Rectal smooth muscle tissue (tissue), 1 donor: Measurements from ENCODE around the gene ARFIP2.

Experiments
- H3K27ac ChIP-seq: one replicate; pipeline ENCODE4 v1.7.0; 2013; ENCODE audit warnings: low read depth, low read length, inconsistent platforms
- H3K27me3 ChIP-seq: one replicate; pipeline ENCODE4 v1.7.0; 2013; ENCODE audit warnings: low read length; ENCODE audit not compliant: control insufficient read depth, insufficient read depth
- H3K36me3 ChIP-seq: one replicate; pipeline ENCODE4 v1.7.0; 2013; ENCODE audit warnings: low read length; ENCODE audit not compliant: control insufficient read depth, insufficient read depth
- H3K4me1 ChIP-seq: one replicate; pipeline ENCODE4 v1.7.0; 2013; ENCODE audit warnings: low read length; ENCODE audit not compliant: control insufficient read depth, insufficient read depth
- H3K4me3 ChIP-seq: one replicate; pipeline ENCODE4 v1.7.0; 2013; ENCODE audit warnings: low read length
- H3K9ac ChIP-seq: one replicate; pipeline ENCODE4 v1.7.0; 2013; ENCODE audit warnings: low read length

The ARFIP2 gene

DNA sequence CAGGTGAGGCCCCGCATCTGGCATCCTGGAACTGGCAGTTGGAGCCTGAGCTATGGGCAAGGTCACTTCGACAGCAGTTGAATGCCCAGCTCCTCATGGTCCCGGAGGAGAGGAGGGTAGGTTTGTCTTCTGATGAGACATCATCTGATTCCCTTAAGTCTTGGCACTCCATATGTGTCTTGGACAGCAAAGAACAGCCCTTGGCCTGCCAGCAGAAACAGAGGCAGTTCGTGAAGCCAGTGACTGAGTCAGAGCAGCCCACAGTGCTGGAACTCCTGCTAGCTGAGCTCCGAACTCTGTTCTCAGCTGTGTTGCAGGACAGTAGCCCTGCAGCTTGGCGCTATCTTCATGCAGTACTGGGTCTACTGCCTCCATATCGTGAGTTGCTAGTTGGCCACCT lies 17.0 kb upstream of the ARFIP2 start:
- peak overlapping the region; percentile 65 for H3K27ac ChIP-seq

DNA sequence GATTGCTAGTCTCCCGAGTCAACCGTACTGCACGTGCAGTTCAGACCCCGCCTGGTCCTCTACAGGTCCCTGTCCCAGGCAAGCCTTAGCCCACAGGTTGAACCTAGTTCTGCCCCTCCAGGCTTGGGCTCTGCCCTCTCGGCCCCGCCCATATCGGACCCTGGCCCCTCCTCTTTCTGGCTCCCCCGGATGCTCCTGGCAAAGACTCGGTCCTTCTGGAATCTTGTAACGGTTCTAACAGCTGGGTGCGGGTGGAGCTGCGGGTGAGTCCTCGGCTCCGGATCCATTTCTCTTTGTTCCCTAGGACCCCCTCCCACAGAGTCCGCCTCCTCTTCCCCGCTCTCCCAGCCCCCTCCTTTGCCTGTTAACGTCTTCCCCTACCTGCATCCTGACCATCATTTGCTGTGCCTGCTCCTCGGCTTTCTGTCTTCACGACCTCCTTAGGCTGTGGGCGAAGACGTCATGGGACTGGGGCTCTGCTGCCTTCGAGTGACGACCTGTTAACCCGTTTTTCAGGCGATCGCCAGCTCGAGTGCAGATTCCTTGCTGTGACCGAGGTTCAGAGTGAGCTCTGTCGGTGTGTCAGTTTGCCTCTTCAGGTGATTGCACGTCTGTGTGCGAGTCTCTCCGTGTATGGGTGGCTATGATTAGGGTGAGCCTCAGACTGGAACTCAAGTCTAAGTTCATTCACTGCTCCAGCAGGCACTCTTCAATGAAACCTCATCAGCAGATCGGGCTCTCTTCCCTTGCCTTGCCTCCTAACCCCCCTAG lies 16.1 kb upstream of the ARFIP2 start, which contains the start of gene DNHD1:
Gene DNHD1, plus strand, starts transcription at position 212 of the 771 bp plus-strand sequence. CDS start 936 bp downstream, outside the sequence.
- H3K27me3 ChIP-seq, result no peaks in the 10 kb centered on the region
- no peaks in the 10 kb centered on the region for H3K36me3 ChIP-seq
- peaks cover 10% of the 10 kb centered on the region for H3K4me1 ChIP-seq
- peak within 1 kb of the TSS; percentile 65 for H3K27ac ChIP-seq
- no peak within 1 kb of the TSS for H3K9ac ChIP-seq
- peak within 1 kb of the TSS; percentile 47 for H3K4me3 ChIP-seq

More for the DNA sequence above, 17.0 kb upstream of the ARFIP2 start:
- Histone ChIP-seq H3K9ac (no peak overlapping the region), H3K4me1 (peaks cover 10% of the 10 kb centered on the region), H3K36me3 (no peaks in the 10 kb centered on the region), H3K27me3 (no peaks in the 10 kb centered on the region), H3K4me3 (no peak overlapping the region)

DNA sequence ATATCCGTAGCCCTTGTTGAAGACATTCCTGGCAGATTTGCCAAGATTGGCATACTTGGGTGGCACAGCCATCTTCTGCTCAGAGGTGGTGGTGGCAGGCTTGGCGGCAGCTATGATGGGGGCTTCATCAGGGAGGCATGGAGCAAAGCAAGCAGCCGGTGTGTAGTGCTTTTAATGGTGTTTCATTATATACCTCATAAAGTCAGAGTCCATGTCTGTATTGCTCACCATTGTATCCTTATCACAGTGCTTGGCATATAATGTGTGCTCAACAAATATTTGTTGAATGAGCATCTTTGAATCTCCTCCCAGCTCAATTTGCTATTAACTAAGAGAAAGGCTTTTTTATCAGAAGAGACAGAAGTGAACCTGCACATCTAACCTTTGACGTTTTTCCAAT lies 8.2 kb upstream of the ARFIP2 start:
- no peaks in the 10 kb centered on the region for H3K4me1 ChIP-seq
- peaks cover 12% of the 10 kb centered on the region for H3K36me3 ChIP-seq
- H3K9ac ChIP-seq, result no peak overlapping the region
- no peak overlapping the region for H3K4me3 ChIP-seq
- no peak overlapping the region for H3K27ac ChIP-seq
- H3K27me3 ChIP-seq, result no peaks in the 10 kb centered on the region

DNA sequence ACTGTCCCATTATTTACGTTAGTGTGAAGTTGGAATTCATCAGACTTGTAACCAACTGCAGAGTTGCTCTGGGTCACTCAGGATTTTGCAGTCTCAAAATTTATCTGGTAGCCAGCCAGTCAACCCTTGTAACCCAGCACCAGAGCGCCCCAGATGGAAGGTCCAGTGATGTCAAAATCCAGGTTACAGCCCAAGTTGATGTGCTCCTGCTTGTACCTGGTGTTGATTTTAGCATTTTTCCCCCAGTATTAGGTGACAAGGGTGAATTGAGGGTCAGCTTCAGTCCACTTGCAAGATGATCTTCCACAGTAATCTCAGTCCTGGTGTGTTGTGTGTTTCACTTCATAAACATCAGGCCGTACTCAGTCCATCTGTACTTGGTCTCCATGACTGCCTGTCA lies 7.7 kb upstream of the ARFIP2 start:
- H3K36me3 ChIP-seq, result peaks cover 12% of the 10 kb centered on the region
- H3K4me3 ChIP-seq, result no peak overlapping the region
- H3K4me1 ChIP-seq, result no peaks in the 10 kb centered on the region
- H3K27me3 ChIP-seq, result no peaks in the 10 kb centered on the region
- no peak overlapping the region for H3K27ac ChIP-seq
- H3K9ac ChIP-seq, result no peak overlapping the region

DNA sequence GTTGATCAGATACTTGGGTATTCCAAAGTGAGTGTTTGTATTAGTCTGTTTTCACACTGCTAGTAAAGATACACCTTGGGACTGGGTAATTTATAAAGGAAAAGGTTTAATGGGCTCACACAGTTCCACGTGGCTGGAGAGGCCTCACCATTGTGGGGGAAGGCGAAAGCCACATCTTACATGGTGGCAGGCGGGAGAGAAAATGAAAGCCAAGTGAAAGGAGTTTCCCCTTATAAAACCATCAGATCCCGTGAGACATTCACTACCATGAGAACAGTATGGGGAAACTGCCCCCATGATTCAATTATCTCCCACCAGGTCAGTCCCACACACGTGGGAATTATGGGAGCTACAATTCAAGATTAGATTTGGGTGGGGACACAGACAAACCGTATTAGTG lies 7.2 kb upstream of the ARFIP2 start:
- no peaks in the 10 kb centered on the region for H3K4me1 ChIP-seq
- H3K27me3 ChIP-seq, result no peaks in the 10 kb centered on the region
- no peak overlapping the region for H3K4me3 ChIP-seq
- no peak overlapping the region for H3K9ac ChIP-seq
- H3K27ac ChIP-seq, result no peak overlapping the region
- H3K36me3 ChIP-seq, result peaks cover 12% of the 10 kb centered on the region

DNA sequence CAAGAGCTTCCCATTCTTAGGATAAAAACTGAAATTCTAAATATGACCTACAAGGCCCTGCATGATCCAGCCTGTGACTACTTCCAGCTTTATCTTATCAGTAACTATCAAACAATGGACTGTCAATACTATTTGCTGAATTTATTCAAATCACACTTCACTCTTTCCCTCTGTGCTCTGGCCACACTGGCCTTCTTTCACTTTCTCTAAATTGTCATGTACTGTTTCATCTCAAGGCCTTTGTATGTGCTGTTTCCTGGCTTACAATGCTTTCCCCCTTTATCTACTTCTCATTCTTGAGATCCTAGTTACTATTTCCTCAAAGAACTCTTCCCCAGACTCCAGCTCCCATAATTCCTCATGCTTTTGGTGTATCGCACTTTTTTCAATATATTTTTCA lies 5.8 kb upstream of the ARFIP2 start:
- Histone ChIP-seq H3K9ac (no peak overlapping the region), H3K27me3 (no peaks in the 10 kb centered on the region), H3K4me1 (peaks cover 7% of the 10 kb centered on the region), H3K36me3 (peaks cover 15% of the 10 kb centered on the region), H3K27ac (no peak overlapping the region), H3K4me3 (no peak overlapping the region)

DNA sequence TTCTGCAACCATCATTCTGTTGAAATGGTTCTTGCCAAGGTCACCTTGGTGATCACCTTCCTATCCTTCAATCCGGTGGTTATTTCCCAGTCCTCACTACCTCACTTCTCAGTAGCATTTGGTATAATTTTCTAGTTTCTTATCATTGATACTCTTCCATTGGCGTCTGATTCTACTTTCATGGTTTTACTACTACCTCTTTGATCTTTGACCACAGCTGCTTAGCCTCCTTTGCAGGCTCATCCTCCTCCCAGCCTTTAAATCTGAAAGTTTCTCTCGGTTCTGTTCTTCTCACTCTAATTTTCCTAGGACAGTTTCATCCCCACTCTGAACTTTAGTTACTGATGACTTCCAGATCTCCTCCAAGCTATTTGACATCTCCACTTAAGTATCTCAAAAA lies 5.1 kb upstream of the ARFIP2 start:
- Histone ChIP-seq H3K4me1 (peaks cover 10% of the 10 kb centered on the region), H3K27ac (no peak overlapping the region), H3K9ac (no peak overlapping the region), H3K36me3 (peaks cover 15% of the 10 kb centered on the region), H3K27me3 (no peaks in the 10 kb centered on the region), H3K4me3 (no peak overlapping the region)

DNA sequence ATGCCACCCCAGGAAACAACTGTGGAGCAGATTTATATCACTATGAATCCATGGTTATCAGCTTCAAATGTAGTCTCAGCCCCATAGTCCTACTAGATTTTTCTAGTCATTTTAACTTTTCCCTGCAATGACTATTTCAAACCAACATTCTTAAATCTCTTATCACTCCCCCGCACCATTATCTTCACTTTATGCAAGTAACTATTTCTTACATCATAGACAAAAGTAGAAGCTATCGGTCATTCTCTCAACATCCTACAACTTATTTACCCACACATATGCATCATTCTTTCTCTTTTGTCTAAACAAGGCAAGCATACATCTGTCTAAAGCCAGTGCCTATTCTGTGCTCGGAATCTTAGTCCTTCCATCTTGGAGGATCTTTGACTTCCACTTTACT lies 4.5 kb upstream of the ARFIP2 start:
- H3K4me1 ChIP-seq, result peaks cover 12% of the 10 kb centered on the region
- H3K27ac ChIP-seq, result no peak overlapping the region
- H3K36me3 ChIP-seq, result peaks cover 15% of the 10 kb centered on the region
- no peaks in the 10 kb centered on the region for H3K27me3 ChIP-seq
- no peak overlapping the region for H3K4me3 ChIP-seq
- H3K9ac ChIP-seq, result no peak overlapping the region

DNA sequence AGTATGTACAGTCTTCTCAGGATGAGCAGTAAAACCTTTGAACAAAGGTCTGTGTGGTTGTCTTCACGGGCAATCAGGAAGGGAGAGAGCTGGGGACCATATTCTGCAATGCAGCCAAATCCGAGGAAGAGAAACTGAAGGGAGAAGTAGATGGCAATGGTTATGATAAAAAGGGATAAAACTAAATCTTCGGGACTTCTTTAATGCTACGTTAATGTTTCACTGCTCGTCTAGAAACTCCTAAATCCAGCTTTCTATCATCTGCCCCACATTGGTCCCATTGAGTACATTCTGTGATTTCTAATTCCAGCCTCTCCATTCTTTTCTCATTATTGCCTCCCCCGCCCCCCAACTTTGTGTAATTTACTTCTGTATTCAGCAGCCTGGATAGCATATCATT lies 1.9 kb upstream of the ARFIP2 start:
- no peaks in the 10 kb centered on the region for H3K27me3 ChIP-seq
- no peak overlapping the region for H3K4me3 ChIP-seq
- no peak overlapping the region for H3K27ac ChIP-seq
- H3K36me3 ChIP-seq, result peaks cover 22% of the 10 kb centered on the region
- peaks cover 18% of the 10 kb centered on the region for H3K4me1 ChIP-seq
- no peak overlapping the region for H3K9ac ChIP-seq

DNA sequence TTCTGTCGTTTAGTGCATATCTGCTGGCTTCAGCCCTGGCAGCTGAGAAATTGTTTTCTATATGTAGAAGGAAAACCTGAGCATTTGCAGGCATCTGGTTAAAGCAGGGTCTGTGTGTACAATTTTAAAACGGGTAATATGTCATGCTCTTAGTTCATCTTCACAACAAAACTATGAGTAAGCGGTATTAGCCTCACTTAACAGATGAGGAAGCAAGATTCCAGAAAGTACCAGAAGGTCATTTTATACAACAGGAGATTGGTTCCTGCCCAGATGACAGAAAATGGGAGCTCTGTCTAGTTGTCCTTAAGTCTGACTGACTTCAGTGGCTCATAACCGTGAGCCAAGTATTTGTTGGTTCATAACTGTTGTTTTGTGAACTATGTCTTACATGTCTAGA lies 1.3 kb upstream of the ARFIP2 start:
- Histone ChIP-seq H3K27me3 (no peaks in the 10 kb centered on the region), H3K36me3 (peaks cover 27% of the 10 kb centered on the region), H3K9ac (no peak overlapping the region), H3K4me3 (peak overlapping the region; percentile 89), H3K4me1 (peaks cover 18% of the 10 kb centered on the region), H3K27ac (no peak overlapping the region)

DNA sequence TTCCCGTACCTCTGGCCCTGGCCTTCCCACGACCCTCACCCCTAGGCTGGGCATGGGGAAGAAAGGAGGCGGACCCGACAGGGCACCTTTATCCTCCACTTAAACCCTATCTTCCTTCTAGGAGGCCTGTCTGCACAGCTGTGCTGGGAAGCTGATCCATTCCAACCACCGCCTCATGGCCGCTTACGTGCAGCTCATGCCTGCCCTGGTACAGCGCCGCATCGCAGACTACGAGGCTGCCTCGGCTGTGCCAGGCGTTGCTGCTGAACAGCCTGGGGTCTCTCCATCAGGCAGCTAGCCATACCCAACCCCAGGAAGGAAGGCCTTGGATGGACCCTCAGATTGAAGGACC lies 769 bp upstream of the ARFIP2 start:
- Histone ChIP-seq H3K27me3 (no peaks in the 10 kb centered on the region), H3K4me3 (peak overlapping the region; percentile 89), H3K36me3 (peaks cover 31% of the 10 kb centered on the region), H3K9ac (peak overlapping the region; percentile 78), H3K27ac (peak overlapping the region; percentile 87), H3K4me1 (peaks cover 18% of the 10 kb centered on the region)

DNA sequence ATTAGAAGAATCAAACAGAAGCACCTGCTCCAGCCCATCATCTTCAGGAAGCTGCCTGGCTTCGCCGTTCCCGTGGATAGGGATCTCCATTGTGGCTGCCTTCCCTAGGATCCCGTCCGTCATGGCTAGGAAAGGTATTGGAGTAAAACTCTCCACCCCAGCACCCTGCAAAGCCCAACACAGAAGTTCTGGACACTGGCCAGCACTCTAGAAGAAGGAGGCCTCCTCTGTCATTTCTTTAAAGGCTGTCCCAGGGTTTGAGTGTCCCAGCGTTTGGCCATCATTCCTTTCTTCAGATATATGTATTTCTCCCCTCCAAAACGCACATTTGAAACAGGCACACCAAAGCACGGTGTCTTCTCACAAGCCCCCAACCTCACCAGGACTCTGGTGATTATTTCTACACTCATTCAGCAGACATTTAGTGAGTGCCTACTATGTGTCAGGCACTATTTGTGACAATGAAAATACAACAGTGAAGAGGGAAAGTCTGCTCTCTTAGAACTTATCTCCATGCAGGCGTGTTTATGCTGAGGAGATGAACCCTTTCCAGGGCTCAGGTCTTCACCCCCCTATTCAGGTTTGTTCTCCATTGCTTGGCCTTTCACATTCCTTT lies 724 bp downstream of the ARFIP2 start:
- Histone ChIP-seq H3K9ac (peak overlapping the region; percentile 85), H3K4me3 (peak overlapping the region; percentile 89), H3K27me3 (no peaks in the 10 kb centered on the region), H3K4me1 (peaks cover 18% of the 10 kb centered on the region), H3K27ac (peak overlapping the region; percentile 89), H3K36me3 (peaks cover 27% of the 10 kb centered on the region)

DNA sequence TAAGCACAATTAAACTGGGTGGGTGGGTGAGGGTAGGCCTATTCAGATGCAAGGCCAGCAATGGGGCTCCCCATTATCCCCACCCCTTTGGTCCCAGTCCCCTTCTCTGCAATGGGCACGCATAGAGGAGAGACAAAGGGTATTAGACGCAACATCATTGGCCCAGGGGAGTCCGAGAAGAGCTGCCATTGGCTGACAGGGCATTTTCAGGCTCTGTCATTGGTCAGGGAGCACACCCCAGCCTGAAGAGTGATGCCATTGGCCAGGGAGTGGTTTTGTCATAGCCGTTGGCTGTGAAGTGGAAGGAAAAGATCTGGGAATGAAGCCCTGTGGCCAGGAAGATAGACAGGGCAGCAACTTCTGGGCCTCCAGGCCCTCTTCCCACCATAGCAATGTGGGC lies 4.6 kb downstream of the ARFIP2 start:
- Histone ChIP-seq H3K4me1 (peaks cover 21% of the 10 kb centered on the region), H3K4me3 (no peak overlapping the region), H3K9ac (no peak overlapping the region), H3K27ac (no peak overlapping the region), H3K36me3 (peaks cover 18% of the 10 kb centered on the region), H3K27me3 (no peaks in the 10 kb centered on the region)
